ENCODE measurements around the gene TENT4B.

Gene TENT4B

GRCh38 chr16:50263940-50264929, 111.1 kb downstream of the TENT4B start:
- H3K9ac ChIP-seq (ENCODE audit: low read depth, low read length) = no peak overlapping the region
- H3K4me3 ChIP-seq (ENCODE audit: low read depth, low read length) = no peak overlapping the region
- peaks cover 3% of the 10 kb centered on the region for H3K4me1 ChIP-seq (ENCODE audit: control insufficient read depth, insufficient read depth, low read length)
- no peaks in the 10 kb centered on the region for H3K9me3 ChIP-seq (ENCODE audit: control insufficient read depth, insufficient read depth, low read length)
- no peaks in the 10 kb centered on the region for H3K36me3 ChIP-seq (ENCODE audit: control insufficient read depth, insufficient read depth, low read length)
- H3K27me3 ChIP-seq (ENCODE audit: control insufficient read depth, insufficient read depth, low read length) = no peaks in the 10 kb centered on the region

DNA sequence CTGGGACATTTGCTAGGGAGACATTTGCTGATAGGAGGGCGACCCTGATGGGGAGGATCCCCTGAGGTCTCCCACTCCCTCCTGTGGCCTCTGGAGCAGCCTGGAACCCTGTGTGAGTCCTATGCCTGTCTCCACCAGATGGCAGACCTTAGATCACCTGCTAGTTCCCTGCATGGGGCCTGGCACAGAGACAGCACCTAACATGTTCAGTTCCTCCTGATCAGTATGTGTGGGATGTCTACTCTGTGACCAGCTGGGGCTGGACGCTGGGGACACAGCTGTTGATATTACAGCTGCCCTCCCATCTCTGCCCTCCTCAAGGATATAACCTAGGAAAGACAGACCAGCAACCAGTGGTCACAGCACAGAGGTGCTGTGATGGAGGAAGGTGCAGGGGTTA, 112.2 kb downstream of the TENT4B start:
- Histone ChIP-seq H3K36me3 (ENCODE audit: control insufficient read depth, insufficient read depth, low read length) (no peaks in the 10 kb centered on the region), H3K9ac (ENCODE audit: low read depth, low read length) (no peak overlapping the region), H3K4me3 (ENCODE audit: low read depth, low read length) (no peak overlapping the region), H3K27me3 (ENCODE audit: control insufficient read depth, insufficient read depth, low read length) (no peaks in the 10 kb centered on the region), H3K9me3 (ENCODE audit: control insufficient read depth, insufficient read depth, low read length) (no peaks in the 10 kb centered on the region), H3K4me1 (ENCODE audit: control insufficient read depth, insufficient read depth, low read length) (peaks cover 3% of the 10 kb centered on the region)

GRCh38 chr16:50265716-50266336, 112.7 kb downstream of the TENT4B start:
- Histone ChIP-seq H3K4me1 (ENCODE audit: control insufficient read depth, insufficient read depth, low read length) (peaks cover 3% of the 10 kb centered on the region), H3K4me3 (ENCODE audit: low read depth, low read length) (no peak overlapping the region), H3K27me3 (ENCODE audit: control insufficient read depth, insufficient read depth, low read length) (no peaks in the 10 kb centered on the region), H3K9me3 (ENCODE audit: control insufficient read depth, insufficient read depth, low read length) (no peaks in the 10 kb centered on the region), H3K9ac (ENCODE audit: low read depth, low read length) (no peak overlapping the region), H3K36me3 (ENCODE audit: control insufficient read depth, insufficient read depth, low read length) (no peaks in the 10 kb centered on the region)

GRCh38 chr16:50266337-50267091, 113.4 kb downstream of the TENT4B start, which contains the start of gene ADCY7:
Gene ADCY7, plus strand, starts transcription at chr16:50266551. Its CDS starts 21,629 bp downstream, at chr16:50288180.
- Histone ChIP-seq H3K9me3 (ENCODE audit: control insufficient read depth, insufficient read depth, low read length) (no peaks in the 10 kb centered on the region), H3K4me1 (ENCODE audit: control insufficient read depth, insufficient read depth, low read length) (peaks cover 3% of the 10 kb centered on the region), H3K9ac (ENCODE audit: low read depth, low read length) (no peak within 1 kb of the TSS), H3K27me3 (ENCODE audit: control insufficient read depth, insufficient read depth, low read length) (no peaks in the 10 kb centered on the region), H3K36me3 (ENCODE audit: control insufficient read depth, insufficient read depth, low read length) (no peaks in the 10 kb centered on the region), H3K4me3 (ENCODE audit: low read depth, low read length) (no peak within 1 kb of the TSS)

DNA sequence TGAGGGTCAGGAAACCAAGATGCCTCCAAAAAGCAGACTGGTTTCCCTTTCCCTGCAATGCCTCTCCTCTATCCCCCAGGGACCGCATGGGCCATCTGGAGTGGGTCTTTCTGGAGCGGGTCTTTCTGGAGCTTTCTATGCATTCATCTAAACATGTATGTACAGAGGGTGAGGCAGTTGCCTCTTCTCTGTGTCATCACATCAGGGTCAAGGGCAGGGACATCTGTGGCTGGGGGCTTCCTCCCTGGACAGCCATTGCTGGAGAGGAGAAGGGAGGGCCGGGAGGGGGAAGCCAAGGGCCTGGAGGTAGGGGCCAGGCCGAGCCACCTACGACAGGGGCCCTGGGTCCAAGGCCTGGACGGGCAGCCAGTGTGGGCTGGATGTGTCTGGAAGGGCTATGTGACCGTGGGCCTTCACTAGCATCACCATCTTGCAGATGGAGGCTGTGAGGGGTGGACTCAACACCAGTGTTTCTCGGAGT, 114.1 kb downstream of the TENT4B start:
- Histone ChIP-seq H3K9ac (ENCODE audit: low read depth, low read length) (no peak overlapping the region), H3K4me3 (ENCODE audit: low read depth, low read length) (no peak overlapping the region), H3K27me3 (ENCODE audit: control insufficient read depth, insufficient read depth, low read length) (no peaks in the 10 kb centered on the region)

GRCh38 chr16:50267651-50268050, 114.5 kb downstream of the TENT4B start:
- Histone ChIP-seq H3K36me3 (ENCODE audit: control insufficient read depth, insufficient read depth, low read length) (no peaks in the 10 kb centered on the region), H3K4me1 (ENCODE audit: control insufficient read depth, insufficient read depth, low read length) (peaks cover 3% of the 10 kb centered on the region)

More for the DNA sequence above, 114.1 kb downstream of the TENT4B start:
- no peaks in the 10 kb centered on the region for H3K36me3 ChIP-seq (ENCODE audit: control insufficient read depth, insufficient read depth, low read length)
- peaks cover 3% of the 10 kb centered on the region for H3K4me1 ChIP-seq (ENCODE audit: control insufficient read depth, insufficient read depth, low read length)
- H3K9me3 ChIP-seq (ENCODE audit: control insufficient read depth, insufficient read depth, low read length) = no peaks in the 10 kb centered on the region

DNA sequence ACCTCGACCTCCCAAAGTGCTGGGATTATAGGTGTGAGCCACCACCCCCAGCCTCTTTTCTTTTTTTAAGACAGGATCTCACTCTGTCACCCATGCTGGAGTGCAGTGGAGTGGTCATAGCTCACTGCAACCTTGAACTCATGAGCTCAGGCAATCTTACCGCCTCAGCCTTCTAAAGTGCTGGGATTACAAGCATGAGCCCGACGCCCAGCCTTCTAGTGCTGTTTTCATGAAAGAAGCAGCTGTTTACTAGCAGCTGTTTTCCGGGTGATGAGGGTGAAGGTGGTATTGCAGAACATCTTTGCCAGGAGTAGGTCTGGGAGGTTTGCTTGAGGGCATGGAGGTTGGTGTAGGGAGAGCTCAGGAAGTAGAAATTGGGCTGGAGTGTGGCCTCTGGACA, 115.2 kb downstream of the TENT4B start:
- H3K9ac ChIP-seq (ENCODE audit: low read depth, low read length) = no peak overlapping the region
- no peaks in the 10 kb centered on the region for H3K9me3 ChIP-seq (ENCODE audit: control insufficient read depth, insufficient read depth, low read length)
- H3K27me3 ChIP-seq (ENCODE audit: control insufficient read depth, insufficient read depth, low read length) = no peaks in the 10 kb centered on the region
- H3K4me3 ChIP-seq (ENCODE audit: low read depth, low read length) = no peak overlapping the region
- H3K36me3 ChIP-seq (ENCODE audit: control insufficient read depth, insufficient read depth, low read length) = no peaks in the 10 kb centered on the region
- H3K4me1 ChIP-seq (ENCODE audit: control insufficient read depth, insufficient read depth, low read length) = peaks cover 3% of the 10 kb centered on the region

More at GRCh38 chr16:50267651-50268050, 114.5 kb downstream of the TENT4B start:
- H3K4me3 ChIP-seq (ENCODE audit: low read depth, low read length) = no peak overlapping the region
- H3K9ac ChIP-seq (ENCODE audit: low read depth, low read length) = no peak overlapping the region
- H3K27me3 ChIP-seq (ENCODE audit: control insufficient read depth, insufficient read depth, low read length) = no peaks in the 10 kb centered on the region
- H3K9me3 ChIP-seq (ENCODE audit: control insufficient read depth, insufficient read depth, low read length) = no peaks in the 10 kb centered on the region

DNA sequence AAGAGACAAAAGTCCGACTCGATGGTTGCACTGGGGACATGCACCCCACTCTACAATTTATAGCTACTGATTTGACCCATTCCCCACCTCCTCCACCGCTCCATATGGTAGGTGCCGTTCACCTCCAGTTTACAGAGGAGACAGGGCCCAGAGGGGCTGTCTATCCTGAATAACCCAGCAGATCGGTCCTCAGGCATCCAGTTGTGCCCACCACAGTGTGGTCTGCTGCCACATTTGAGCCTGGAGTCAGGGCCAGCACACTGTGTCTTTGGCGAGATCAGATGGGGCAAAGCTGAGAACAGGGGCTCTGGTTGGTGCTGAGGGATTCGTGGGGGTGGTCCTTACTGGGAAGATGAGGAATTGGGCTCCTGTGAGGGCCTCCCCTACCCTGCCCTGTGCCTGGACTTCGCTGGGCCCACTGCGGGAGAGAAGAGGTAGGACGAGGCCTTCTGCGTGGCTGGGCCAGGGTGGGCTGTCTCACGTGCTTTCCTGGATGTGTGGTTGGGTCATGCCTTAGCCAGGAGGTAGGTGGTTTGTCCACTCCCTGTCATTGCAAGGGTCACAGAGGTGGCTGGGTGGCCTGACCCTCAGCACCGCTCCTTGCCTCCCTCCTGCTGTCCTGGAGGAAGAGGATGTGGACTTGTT, 116.1 kb downstream of the TENT4B start:
- Histone ChIP-seq H3K9ac (ENCODE audit: low read depth, low read length) (no peak overlapping the region), H3K36me3 (ENCODE audit: control insufficient read depth, insufficient read depth, low read length) (no peaks in the 10 kb centered on the region), H3K4me3 (ENCODE audit: low read depth, low read length) (no peak overlapping the region), H3K9me3 (ENCODE audit: control insufficient read depth, insufficient read depth, low read length) (no peaks in the 10 kb centered on the region), H3K27me3 (ENCODE audit: control insufficient read depth, insufficient read depth, low read length) (no peaks in the 10 kb centered on the region), H3K4me1 (ENCODE audit: control insufficient read depth, insufficient read depth, low read length) (peaks cover 3% of the 10 kb centered on the region)

DNA sequence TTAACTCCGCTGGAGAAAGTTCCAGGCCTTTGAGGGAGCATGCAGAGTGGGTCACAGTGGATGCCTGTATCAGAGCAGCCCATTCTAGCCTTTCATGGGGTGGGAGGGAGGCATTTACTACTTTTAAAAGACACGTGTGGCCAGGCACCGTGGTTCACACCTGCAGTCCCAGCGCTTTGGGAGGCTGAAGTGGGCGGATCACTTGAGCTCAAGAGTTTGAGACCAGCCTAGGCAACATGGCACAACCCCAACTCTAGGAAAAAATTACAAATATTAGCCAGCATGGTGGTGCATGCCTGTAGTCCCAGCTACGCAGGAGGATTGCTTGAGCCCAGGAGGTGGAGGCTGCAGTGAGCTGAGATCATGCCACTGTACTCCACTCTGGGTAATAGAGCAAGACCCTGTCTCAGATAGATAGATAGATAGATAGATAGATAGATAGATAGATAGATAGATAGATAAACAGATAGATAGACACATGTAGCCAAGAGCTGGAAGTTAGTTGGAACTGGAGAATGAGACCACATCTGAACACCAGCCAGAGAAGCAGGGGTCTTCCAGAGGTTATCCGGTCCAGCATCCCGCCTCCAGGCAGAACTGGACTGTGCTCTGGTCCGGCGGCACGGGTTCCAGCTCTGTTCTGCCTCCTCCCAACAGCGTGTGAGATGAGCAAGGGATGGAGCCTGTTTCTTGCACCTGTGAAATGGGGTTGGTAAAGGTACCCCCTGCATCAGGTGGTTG, 116.8 kb downstream of the TENT4B start:
- no peak overlapping the region for H3K9ac ChIP-seq (ENCODE audit: low read depth, low read length)
- H3K36me3 ChIP-seq (ENCODE audit: control insufficient read depth, insufficient read depth, low read length) = no peaks in the 10 kb centered on the region
- H3K9me3 ChIP-seq (ENCODE audit: control insufficient read depth, insufficient read depth, low read length) = no peaks in the 10 kb centered on the region
- no peak overlapping the region for H3K4me3 ChIP-seq (ENCODE audit: low read depth, low read length)
- H3K27me3 ChIP-seq (ENCODE audit: control insufficient read depth, insufficient read depth, low read length) = no peaks in the 10 kb centered on the region
- H3K4me1 ChIP-seq (ENCODE audit: control insufficient read depth, insufficient read depth, low read length) = peaks cover 3% of the 10 kb centered on the region

DNA sequence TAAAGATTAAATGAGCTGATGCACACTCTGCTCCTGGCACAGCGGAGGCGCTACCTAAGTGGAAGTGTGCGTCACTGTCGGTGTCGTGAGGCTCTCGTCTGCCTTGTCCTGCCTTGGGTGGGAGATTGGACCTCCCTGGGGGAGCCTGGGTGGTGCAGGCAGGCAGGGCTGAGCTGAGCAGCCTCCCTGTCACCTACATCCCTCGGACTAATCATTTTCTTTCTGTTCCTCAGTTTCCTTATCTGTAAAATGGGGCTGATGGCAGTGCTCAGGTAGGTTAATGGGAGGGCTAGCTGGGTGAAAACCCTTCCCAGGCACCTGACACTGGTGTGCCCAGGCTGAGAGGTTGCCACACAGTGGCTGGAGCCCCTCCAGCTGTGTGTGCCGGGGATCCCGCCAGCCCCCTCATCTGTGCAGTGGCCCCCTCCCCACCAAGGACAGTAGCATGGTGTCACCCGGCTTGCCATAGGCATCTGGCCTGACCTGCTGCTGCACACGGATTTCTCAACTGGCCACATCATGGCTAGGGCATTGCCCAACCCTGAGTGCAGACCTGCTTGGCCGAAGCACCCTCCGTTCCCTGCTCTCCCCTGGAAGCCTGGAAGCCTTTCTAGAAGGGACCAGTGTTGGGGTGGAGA, 117.5 kb downstream of the TENT4B start:
- Histone ChIP-seq H3K4me3 (ENCODE audit: low read depth, low read length) (no peak overlapping the region), H3K9me3 (ENCODE audit: control insufficient read depth, insufficient read depth, low read length) (no peaks in the 10 kb centered on the region), H3K27me3 (ENCODE audit: control insufficient read depth, insufficient read depth, low read length) (no peaks in the 10 kb centered on the region), H3K9ac (ENCODE audit: low read depth, low read length) (no peak overlapping the region), H3K4me1 (ENCODE audit: control insufficient read depth, insufficient read depth, low read length) (peaks cover 3% of the 10 kb centered on the region), H3K36me3 (ENCODE audit: control insufficient read depth, insufficient read depth, low read length) (no peaks in the 10 kb centered on the region)
